Measurements from ENCODE around the gene FOXP2.

FOXP2 gene

DNA sequence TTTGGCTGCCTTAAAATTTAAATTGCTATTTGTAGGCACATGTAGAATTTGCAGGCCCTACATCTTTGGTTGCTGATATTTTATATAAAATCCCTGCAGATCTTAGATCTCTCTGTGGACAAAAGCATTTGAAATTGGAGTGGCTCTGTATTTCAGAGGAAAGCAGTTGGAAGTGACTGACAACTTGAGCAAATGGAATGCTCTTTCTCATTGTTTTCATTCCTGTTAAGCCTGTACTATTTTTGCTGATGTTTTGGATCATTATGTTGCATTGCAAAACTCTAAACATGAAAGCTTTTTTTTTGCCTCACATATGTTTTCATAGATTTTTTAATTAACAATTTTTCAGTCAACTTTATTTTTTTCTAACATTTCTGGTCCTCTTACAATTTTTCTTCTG, 256.1 kb downstream of the FOXP2 start:
- no peak overlapping the region for H3K4me3 ChIP-seq (IDR thresholded peaks at IDR 0.05; ENCODE audit: insufficient read depth, low read depth, low read length)
- no peak overlapping the region for H3K27ac ChIP-seq
- no peak overlapping the region for H2AFZ ChIP-seq (ENCODE audit: low read depth)
- H3K27me3 ChIP-seq (ENCODE audit: insufficient read depth, low read depth), result no peaks in the 10 kb centered on the region
- H3K4me1 ChIP-seq (ENCODE audit: low read depth, poor library complexity, severe bottlenecking), result no peaks in the 10 kb centered on the region
- no peaks in the 10 kb centered on the region for H3K36me3 ChIP-seq (ENCODE audit: insufficient read depth)
- no peak overlapping the region for H3K9ac ChIP-seq
- H3K79me2 ChIP-seq (ENCODE audit: insufficient read depth, low read depth), result no peaks in the 10 kb centered on the region
- TF ChIP-seq, protein P1, sequence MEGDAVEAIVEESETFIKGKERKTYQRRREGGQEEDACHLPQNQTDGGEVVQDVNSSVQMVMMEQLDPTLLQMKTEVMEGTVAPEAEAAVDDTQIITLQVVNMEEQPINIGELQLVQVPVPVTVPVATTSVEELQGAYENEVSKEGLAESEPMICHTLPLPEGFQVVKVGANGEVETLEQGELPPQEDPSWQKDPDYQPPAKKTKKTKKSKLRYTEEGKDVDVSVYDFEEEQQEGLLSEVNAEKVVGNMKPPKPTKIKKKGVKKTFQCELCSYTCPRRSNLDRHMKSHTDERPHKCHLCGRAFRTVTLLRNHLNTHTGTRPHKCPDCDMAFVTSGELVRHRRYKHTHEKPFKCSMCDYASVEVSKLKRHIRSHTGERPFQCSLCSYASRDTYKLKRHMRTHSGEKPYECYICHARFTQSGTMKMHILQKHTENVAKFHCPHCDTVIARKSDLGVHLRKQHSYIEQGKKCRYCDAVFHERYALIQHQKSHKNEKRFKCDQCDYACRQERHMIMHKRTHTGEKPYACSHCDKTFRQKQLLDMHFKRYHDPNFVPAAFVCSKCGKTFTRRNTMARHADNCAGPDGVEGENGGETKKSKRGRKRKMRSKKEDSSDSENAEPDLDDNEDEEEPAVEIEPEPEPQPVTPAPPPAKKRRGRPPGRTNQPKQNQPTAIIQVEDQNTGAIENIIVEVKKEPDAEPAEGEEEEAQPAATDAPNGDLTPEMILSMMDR (conservative IDR thresholded peaks at IDR 0.05; ENCODE audit: low read depth, low read length), result no peak
- no peaks in the 10 kb centered on the region for H4K20me1 ChIP-seq (ENCODE audit: insufficient read depth)
- H3K4me2 ChIP-seq, result no peak overlapping the region

DNA sequence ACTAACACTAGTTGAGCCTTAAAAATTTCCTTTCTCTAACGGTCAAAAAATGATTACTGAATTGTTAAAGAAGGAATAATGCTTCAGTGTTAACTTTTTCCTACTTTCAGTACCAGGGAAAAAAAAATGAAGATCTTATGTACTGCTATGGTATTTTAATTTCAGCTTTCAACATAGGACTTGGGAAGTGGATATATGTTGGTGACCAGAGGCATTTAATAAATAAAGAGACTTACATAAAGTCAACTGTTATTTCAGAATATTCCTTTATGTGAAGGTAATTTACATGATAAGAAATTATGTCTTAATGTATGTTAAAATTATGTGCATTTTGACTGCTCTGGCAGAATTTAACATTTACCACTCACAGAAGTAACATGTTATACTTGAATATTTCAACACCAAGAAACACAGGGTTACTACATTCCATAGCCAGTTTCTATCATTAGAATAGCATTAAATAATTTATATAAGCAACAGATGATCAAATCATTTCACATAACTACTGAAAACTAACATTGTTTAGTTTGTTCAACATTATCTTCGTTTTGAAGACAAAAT, 257.0 kb downstream of the FOXP2 start:
- Histone ChIP-seq H3K36me3 (ENCODE audit: insufficient read depth) (no peaks in the 10 kb centered on the region), H3K9ac (no peak overlapping the region), H3K79me2 (ENCODE audit: insufficient read depth, low read depth) (no peaks in the 10 kb centered on the region), H3K4me3 (IDR thresholded peaks at IDR 0.05; ENCODE audit: insufficient read depth, low read depth, low read length) (no peak overlapping the region), H4K20me1 (ENCODE audit: insufficient read depth) (no peaks in the 10 kb centered on the region), H2AFZ (ENCODE audit: low read depth) (no peak overlapping the region), H3K27ac (no peak overlapping the region), H3K4me1 (ENCODE audit: low read depth, poor library complexity, severe bottlenecking) (no peaks in the 10 kb centered on the region), H3K27me3 (ENCODE audit: insufficient read depth, low read depth) (no peaks in the 10 kb centered on the region), H3K4me2 (no peak overlapping the region)
- TF ChIP-seq, protein P1 (conservative IDR thresholded peaks at IDR 0.05; ENCODE audit: low read depth, low read length), result no peak

DNA sequence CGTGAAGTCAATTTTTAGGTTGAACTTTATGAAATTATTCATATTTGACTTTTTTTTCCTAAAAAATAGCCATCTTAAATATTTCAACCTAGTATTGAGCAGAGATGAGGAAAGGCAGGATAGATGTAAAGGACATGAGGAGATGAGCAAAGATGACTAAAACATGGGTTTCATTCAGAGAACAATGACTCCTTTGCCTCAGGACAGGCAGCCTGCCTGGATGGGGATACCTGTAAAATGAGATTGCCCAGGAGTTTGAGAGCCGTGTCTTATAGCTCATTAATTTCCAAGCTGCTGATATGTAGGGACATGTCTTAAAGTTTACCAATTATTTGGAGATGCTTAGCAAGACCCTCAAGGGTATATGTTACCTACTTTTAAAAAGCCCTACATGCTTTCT, 263.5 kb downstream of the FOXP2 start:
- Histone ChIP-seq H3K9ac (no peak overlapping the region), H3K36me3 (ENCODE audit: insufficient read depth) (no peaks in the 10 kb centered on the region), H3K4me2 (no peak overlapping the region), H4K20me1 (ENCODE audit: insufficient read depth) (no peaks in the 10 kb centered on the region), H3K27ac (no peak overlapping the region), H2AFZ (ENCODE audit: low read depth) (no peak overlapping the region), H3K4me1 (ENCODE audit: low read depth, poor library complexity, severe bottlenecking) (no peaks in the 10 kb centered on the region), H3K27me3 (ENCODE audit: insufficient read depth, low read depth) (no peaks in the 10 kb centered on the region), H3K4me3 (IDR thresholded peaks at IDR 0.05; ENCODE audit: insufficient read depth, low read depth, low read length) (no peak overlapping the region), H3K79me2 (ENCODE audit: insufficient read depth, low read depth) (no peaks in the 10 kb centered on the region)
- TF ChIP-seq, protein P1 (conservative IDR thresholded peaks at IDR 0.05; ENCODE audit: low read depth, low read length), result no peak

DNA sequence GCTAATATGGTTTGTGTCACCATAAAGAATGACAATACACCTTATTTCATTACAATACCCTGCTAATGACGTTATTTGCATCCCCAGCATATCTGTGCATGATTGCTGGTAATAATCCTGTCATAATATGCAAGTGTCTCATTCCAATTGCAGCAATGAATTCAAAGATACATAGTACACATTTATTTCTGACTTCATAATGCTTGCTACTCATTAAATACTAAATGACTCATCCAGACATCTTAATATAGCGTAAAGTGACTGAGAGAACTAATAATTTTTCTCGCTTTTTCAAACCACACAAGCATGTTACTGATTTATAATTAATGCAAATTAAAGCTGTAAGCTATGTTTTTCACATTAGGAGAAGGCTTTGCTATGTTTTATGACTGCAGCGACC, 272.6 kb downstream of the FOXP2 start:
- no peak overlapping the region for H2AFZ ChIP-seq (ENCODE audit: low read depth)
- H3K4me1 ChIP-seq (ENCODE audit: low read depth, poor library complexity, severe bottlenecking), result no peaks in the 10 kb centered on the region
- H3K27ac ChIP-seq, result no peak overlapping the region
- H3K9ac ChIP-seq, result no peak overlapping the region
- no peaks in the 10 kb centered on the region for H3K79me2 ChIP-seq (ENCODE audit: insufficient read depth, low read depth)
- H3K36me3 ChIP-seq (ENCODE audit: insufficient read depth), result no peaks in the 10 kb centered on the region
- TF ChIP-seq, protein P1 (conservative IDR thresholded peaks at IDR 0.05; ENCODE audit: low read depth, low read length), result no peak
- no peak overlapping the region for H3K4me3 ChIP-seq (IDR thresholded peaks at IDR 0.05; ENCODE audit: insufficient read depth, low read depth, low read length)
- no peaks in the 10 kb centered on the region for H4K20me1 ChIP-seq (ENCODE audit: insufficient read depth)
- no peaks in the 10 kb centered on the region for H3K27me3 ChIP-seq (ENCODE audit: insufficient read depth, low read depth)
- no peak overlapping the region for H3K4me2 ChIP-seq
